IMR-90 (cell line): ENCODE results near the gene BRD3. TPM values are rescaled to one million over a fixed set of nuclear protein-coding genes. Genes with fewer than 3 reads are reported as not detected.

Experiments
- ATAC-seq: fragments of 200-7000 bp; cut with Tn5 transposase; 2 replicates; pipeline ENCODE4 v1.9.1; 2020; ENCODE audit warnings: low read depth, mild to moderate bottlenecking, moderate library complexity
- BruUV-seq: library from RNA; stranded (reverse); fragments of 400-500 nt; replicated peaks from 2 replicates; lab custom pipeline; 2021; lab: Mats Ljungman, UMichigan
- CTCF ChIA-PET: fragments of 300-600 bp; formaldehyde crosslinking; extraction: SDS; loops from one replicate; lab custom pipeline; 2021; ENCODE audit warnings: antibody characterized with exemption; lab: Yijun Ruan, JAX
- POLR2A ChIA-PET: fragments of 300-600 bp; sonication (Branson Sonifier 250); formaldehyde crosslinking; loops from one replicate; lab custom pipeline; 2022; ENCODE audit warnings: antibody characterized with exemption; ENCODE audit not compliant: unreplicated experiment; lab: Charles Lee
- DNase-seq: peaks from one replicate; pipeline ENCODE4 v3.0.0; 2013
- H2AFZ ChIP-seq: replicated peaks from 2 replicates; pipeline ENCODE3; 2013; ENCODE audit warnings: low read length, mild to moderate bottlenecking; ENCODE audit not compliant: poor library complexity
- H2AK5ac ChIP-seq: 2 replicates; pipeline ENCODE4 v1.6.1; 2013; ENCODE audit warnings: low read depth, low read length, inconsistent platforms
- H2AK9ac ChIP-seq: replicated peaks from 2 replicates; pipeline ENCODE3; 2013; ENCODE audit warnings: mild to moderate bottlenecking, low read depth, low read length, moderate library complexity; ENCODE audit not compliant: poor library complexity
- H2BK120ac ChIP-seq: 2 replicates; pipeline ENCODE4 v1.6.1; 2013; ENCODE audit warnings: low read depth, low read length, inconsistent platforms
- H2BK15ac ChIP-seq: 3 replicates; pipeline ENCODE4 v1.6.1; 2013; ENCODE audit warnings: low read depth, low read length, inconsistent platforms
- H2BK20ac ChIP-seq: 2 replicates; pipeline ENCODE4 v1.6.1; 2013; ENCODE audit warnings: low read depth, mild to moderate bottlenecking, inconsistent platforms, low read length, moderate library complexity
- H2BK5ac ChIP-seq: 2 replicates; pipeline ENCODE4 v1.6.1; 2013; ENCODE audit warnings: mild to moderate bottlenecking, low read depth, low read length, inconsistent platforms; ENCODE audit not compliant: poor library complexity, severe bottlenecking
- H3K14ac ChIP-seq: replicated peaks from 2 replicates; pipeline ENCODE4 v1.6.1; 2013; ENCODE audit warnings: low read depth, low read length, inconsistent platforms
- H3K18ac ChIP-seq: 2 replicates; pipeline ENCODE4 v1.6.1; 2013; ENCODE audit warnings: low read depth, low read length, control low read depth
- H3K23ac ChIP-seq: 2 replicates; pipeline ENCODE4 v1.6.1; 2013; ENCODE audit warnings: low read depth, low read length, inconsistent platforms
- H3K27ac ChIP-seq: 2 replicates; pipeline ENCODE4 v1.5.1; 2013; ENCODE audit warnings: mild to moderate bottlenecking, control low read depth, low read length; ENCODE audit not compliant: insufficient read depth
- H3K27me3 ChIP-seq: 2 replicates; pipeline ENCODE4 v1.6.1; 2013; ENCODE audit warnings: low read length; ENCODE audit not compliant: control insufficient read depth, insufficient read depth
- H3K36me3 ChIP-seq: 2 replicates; pipeline ENCODE4 v1.6.1; 2013; ENCODE audit warnings: low read length, mixed read lengths; ENCODE audit not compliant: control insufficient read depth, insufficient read depth
- H3K4ac ChIP-seq: 2 replicates; pipeline ENCODE4 v1.6.1; 2013; ENCODE audit warnings: low read depth, low read length, inconsistent platforms
- H3K4me1 ChIP-seq: 2 replicates; pipeline ENCODE4 v1.6.1; 2013; ENCODE audit warnings: low read length, mixed read lengths; ENCODE audit not compliant: control insufficient read depth, insufficient read depth
- H3K4me2 ChIP-seq: 2 replicates; pipeline ENCODE4 v1.6.1; 2013; ENCODE audit warnings: low read depth, mild to moderate bottlenecking, control low read depth, low read length, moderate library complexity
- H3K4me3 ChIP-seq: 2 replicates; pipeline ENCODE4 v1.5.1; 2013; ENCODE audit warnings: low read depth, mild to moderate bottlenecking, control low read depth, low read length, moderate library complexity; ENCODE audit not compliant: insufficient read depth
- H3K56ac ChIP-seq: 2 replicates; pipeline ENCODE4 v1.6.1; 2013; ENCODE audit warnings: low read length, inconsistent platforms; ENCODE audit not compliant: insufficient read depth; ENCODE audit errors: extremely low read depth
- H3K79me1 ChIP-seq, 2 experiments: 2 replicates each; pipeline ENCODE4 v1.6.1; 2013; ENCODE audit warnings: low read length in 2 of 2, inconsistent platforms in 1 of 2, low read depth in 1 of 2
- H3K9ac ChIP-seq: 2 replicates; pipeline ENCODE4 v1.6.1; 2013; ENCODE audit warnings: low read depth, low read length, control low read depth
- H3K9me1 ChIP-seq: 2 replicates; pipeline ENCODE4 v1.6.1; 2013; ENCODE audit warnings: low read length, inconsistent platforms; ENCODE audit not compliant: insufficient read depth
- H3K9me3 ChIP-seq: 2 replicates; pipeline ENCODE4 v1.6.1; 2013; ENCODE audit warnings: low read length; ENCODE audit not compliant: control insufficient read depth, insufficient read depth
- H4K20me1 ChIP-seq: 2 replicates; pipeline ENCODE4 v1.6.1; 2013; ENCODE audit warnings: low read length, inconsistent platforms; ENCODE audit not compliant: insufficient read depth
- H4K5ac ChIP-seq: 2 replicates; pipeline ENCODE4 v1.6.1; 2013; ENCODE audit warnings: mild to moderate bottlenecking, low read depth, low read length, control low read depth
- H4K8ac ChIP-seq, 2 experiments: 2 replicates each; pipeline ENCODE4 v1.6.1; 2013; ENCODE audit warnings: low read depth in 2 of 2, low read length in 2 of 2, control low read depth in 1 of 2, inconsistent platforms in 1 of 2
- H4K91ac ChIP-seq: 2 replicates; pipeline ENCODE4 v1.6.1; 2013; ENCODE audit warnings: low read depth, low read length, inconsistent platforms; ENCODE audit not compliant: insufficient read depth
- BHLHE40 ChIP-seq: fragments of 150-350 bp; IDR thresholded peaks from 2 replicates; pipeline ENCODE4 v1.6.1; 2016; ENCODE audit warnings: mild to moderate bottlenecking, low read depth, low read length
- CEBPB ChIP-seq: IDR thresholded peaks from 2 replicates; pipeline ENCODE4 v1.6.1; 2012; ENCODE audit warnings: low read depth, low read length, improper control_type of control experiment
- CHD1 ChIP-seq: IDR thresholded peaks from 2 replicates; pipeline ENCODE4 v1.6.1; 2012; ENCODE audit warnings: low read depth, low read length, improper control_type of control experiment
- FOS ChIP-seq: fragments of 150-350 bp; IDR thresholded peaks from 2 replicates; pipeline ENCODE4 v1.6.1; 2016; ENCODE audit warnings: low read depth, low read length
- MAFK ChIP-seq: IDR thresholded peaks from 2 replicates; pipeline ENCODE4 v1.6.1; 2012; ENCODE audit warnings: low read depth, low read length, improper control_type of control experiment
- MAZ ChIP-seq: IDR thresholded peaks from 2 replicates; pipeline ENCODE4 v1.6.1; 2012; ENCODE audit warnings: low read depth, mild to moderate bottlenecking, low read length, improper control_type of control experiment, moderate library complexity, borderline replicate concordance
- MXI1 ChIP-seq: IDR thresholded peaks from 2 replicates; pipeline ENCODE4 v1.6.1; 2012; ENCODE audit warnings: low read depth, mild to moderate bottlenecking, low read length, moderate library complexity, borderline replicate concordance
- NFE2L2 ChIP-seq: fragments of 150-350 bp; IDR thresholded peaks from 2 replicates; pipeline ENCODE4 v1.6.1; 2016; ENCODE audit warnings: low read depth, mild to moderate bottlenecking, low read length
- POLR2A ChIP-seq: IDR thresholded peaks from 2 replicates; pipeline ENCODE4 v1.6.1; 2012; ENCODE audit warnings: mild to moderate bottlenecking, low read depth, low read length
- RAD21 ChIP-seq: IDR thresholded peaks from 2 replicates; pipeline ENCODE4 v1.6.1; 2012; ENCODE audit warnings: low read length, improper control_type of control experiment
- RCOR1 ChIP-seq: IDR thresholded peaks from 2 replicates; pipeline ENCODE4 v1.6.1; 2012; ENCODE audit warnings: mild to moderate bottlenecking, low read length, improper control_type of control experiment; ENCODE audit not compliant: insufficient replicate concordance
- RFX5 ChIP-seq: IDR thresholded peaks from 2 replicates; pipeline ENCODE4 v1.8.0; 2012; ENCODE audit warnings: low read depth, mild to moderate bottlenecking, low read length, moderate library complexity
- SMC3 ChIP-seq: fragments of 150-350 bp; IDR thresholded peaks from 2 replicates; pipeline ENCODE4 v1.6.1; 2016; ENCODE audit warnings: low read depth, mild to moderate bottlenecking, antibody characterized with exemption, low read length, moderate library complexity
- WGBS, 2 experiments: methylation state at CpG; one replicate each; pipeline versions ENCODE4 v1.1.5 to v1.1.7; 2013; ENCODE audit warnings: missing lambda C conversion rate in 2 of 2; ENCODE audit not compliant: insufficient read length in 1 of 2; ENCODE audit errors: extremely low coverage in 2 of 2; 5-methylcytosine and 5-hydroxymethylcytosine counted together
- dilution Hi-C: fragments of 300-500 bp; cut with HindIII; formaldehyde crosslinking; loops from one replicate; pipeline ENCODE4 v1.14.3; 2018; ENCODE audit warnings: low sequenced_read_pairs; ENCODE audit not compliant: unreplicated experiment
- in situ Hi-C: fragments of 300-500 bp; cut with MboI; formaldehyde crosslinking; loops from 3 replicates; pipeline ENCODE4 v1.14.3; 2019; ENCODE audit warnings: low sequenced_read_pairs, inconsistent platforms, mixed read lengths
- intact Hi-C: fragments of 100-400 bp; cut with micrococcal nuclease; formaldehyde crosslinking; loops from 2 replicates; pipeline ENCODE4 v1.10.0; 2022
- polyA plus RNA-seq, 3 experiments: library from polyadenylated mRNA; depleted of rRNA; stranded (reverse); fragments of >200 nt; gene quantifications; 2 replicates each; pipeline ENCODE4 v1.2.3, GENCODE V29; 2012; ENCODE audit warnings: low replicate concordance in 1 of 3
- total RNA-seq: library from RNA; depleted of rRNA; stranded (reverse); fragments of >200 nt; gene quantifications from 2 replicates; pipeline ENCODE4 v1.2.3, GENCODE V29; 2012
- TF ChIP-seq, protein P1 (sequence below): fragments of 150-350 bp; IDR thresholded peaks from 2 replicates; pipeline ENCODE4 v1.6.1; 2017; ENCODE audit warnings: mild to moderate bottlenecking, antibody characterized with exemption, low read length, low read depth
- TF ChIP-seq, protein P2 (sequence below): fragments of 150-350 bp; IDR thresholded peaks from 2 replicates; pipeline ENCODE4 v1.6.1; 2016; ENCODE audit warnings: low read depth, mild to moderate bottlenecking, low read length, moderate library complexity, borderline replicate concordance
- TF ChIP-seq, protein P3 (sequence below): conservative IDR thresholded peaks from 2 replicates; pipeline ENCODE4 v1.5.1; 2012; ENCODE audit warnings: mild to moderate bottlenecking, low read depth, low read length, improper control_type of control experiment

The BRD3 gene
- total and polyA plus RNA-seq, 2 of the 4 experiments (the other 2 are of a cell fraction): 2.2 to 7.1 TPM

DNA sequence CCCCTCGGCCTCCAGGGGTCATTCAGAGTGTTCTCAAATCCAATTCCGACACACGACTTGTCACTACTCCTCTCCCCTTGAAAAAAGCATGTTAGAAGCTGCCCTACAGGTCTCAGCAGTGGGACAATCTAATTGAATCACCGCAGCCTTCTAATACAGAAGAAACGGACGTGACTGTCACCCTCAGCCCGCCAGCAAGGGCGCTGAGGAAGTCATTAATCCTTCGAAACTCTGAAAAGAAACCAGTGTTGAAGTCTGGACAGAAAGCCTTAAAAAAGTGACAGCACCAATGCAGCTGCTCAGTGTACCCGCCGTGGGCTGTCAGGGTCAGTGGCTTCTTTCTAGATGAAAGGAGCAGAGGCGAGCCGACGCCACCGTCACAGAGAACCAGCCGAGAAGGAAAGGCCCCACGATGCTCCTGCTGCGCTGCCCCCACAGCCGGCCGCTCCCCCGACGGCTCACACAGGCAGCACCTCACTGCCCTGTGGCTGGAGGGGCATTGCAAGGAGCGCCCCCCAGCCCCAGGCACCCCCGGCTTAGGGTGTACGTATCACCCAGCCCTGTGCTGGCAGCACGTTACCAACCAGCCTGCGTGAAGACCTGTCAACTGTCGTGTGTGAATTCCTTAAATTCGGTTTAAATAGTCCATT, 36.9 kb downstream of the BRD3 start:
- Histone ChIP-seq H3K27me3 (no peaks in the 10 kb centered on the region), H2BK20ac (no peak overlapping the region), H4K8ac (no peak overlapping the region), H3K18ac (no peak overlapping the region), H3K9ac (no peak overlapping the region), H3K36me3 (peaks cover 60% of the 10 kb centered on the region), H3K9me3 (no peaks in the 10 kb centered on the region), H3K4ac (no peak overlapping the region), H2AK5ac (no peak overlapping the region), H3K27ac (no peak overlapping the region), H3K79me1 (peaks cover 0 to 14% of the 10 kb centered on the region in 2 experiments), H4K5ac (no peak overlapping the region), H2AFZ (no peak overlapping the region), H4K20me1 (no peaks in the 10 kb centered on the region; the same call in 1 of the 2 replicates), H3K4me2 (no peak overlapping the region), H3K4me1 (peaks cover 3% of the 10 kb centered on the region; the same call in 1 of the 2 replicates), H3K23ac (no peak overlapping the region), H2BK15ac (no peak overlapping the region), H3K4me3 (no peak overlapping the region), H2BK5ac (no peak overlapping the region), H3K9me1 (peaks cover 2% of the 10 kb centered on the region; the same call in 1 of the 2 replicates), H3K14ac (no peak overlapping the region), H3K56ac (no peak overlapping the region), H4K91ac (no peak overlapping the region), H2AK9ac (no peak overlapping the region), H2BK120ac (no peak overlapping the region)
- intact Hi-C loops (no loop called here), in situ Hi-C loops (no loop called here), dilution Hi-C loops (no loop called here)
- WGBS, 2 experiments: 87% methylated on average over 16 of the region's 29 CpGs; no CpG with 5 or more reads in 1 of the 2 experiments
- no peak for DNase-seq
- ChIA-PET POLR2A (no interaction called here), CTCF (interaction anchor here (0.9 kb wide), 1 partner anchor 11 kb away, joined by 4 read pairs; no protein-coding TSS in a partner anchor)
- no peak for TF ChIP-seq MAZ
- no peak for TF ChIP-seq SMC3
- TF ChIP-seq, protein P1, sequence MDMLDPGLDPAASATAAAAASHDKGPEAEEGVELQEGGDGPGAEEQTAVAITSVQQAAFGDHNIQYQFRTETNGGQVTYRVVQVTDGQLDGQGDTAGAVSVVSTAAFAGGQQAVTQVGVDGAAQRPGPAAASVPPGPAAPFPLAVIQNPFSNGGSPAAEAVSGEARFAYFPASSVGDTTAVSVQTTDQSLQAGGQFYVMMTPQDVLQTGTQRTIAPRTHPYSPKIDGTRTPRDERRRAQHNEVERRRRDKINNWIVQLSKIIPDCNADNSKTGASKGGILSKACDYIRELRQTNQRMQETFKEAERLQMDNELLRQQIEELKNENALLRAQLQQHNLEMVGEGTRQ: no peak
- TF ChIP-seq POLR2A: no peak
- TF ChIP-seq MAFK: no peak
- no peak for TF ChIP-seq RAD21
- no peak for TF ChIP-seq CHD1
- no peak for TF ChIP-seq CEBPB
- no peak for TF ChIP-seq MXI1
- TF ChIP-seq, protein P2, sequence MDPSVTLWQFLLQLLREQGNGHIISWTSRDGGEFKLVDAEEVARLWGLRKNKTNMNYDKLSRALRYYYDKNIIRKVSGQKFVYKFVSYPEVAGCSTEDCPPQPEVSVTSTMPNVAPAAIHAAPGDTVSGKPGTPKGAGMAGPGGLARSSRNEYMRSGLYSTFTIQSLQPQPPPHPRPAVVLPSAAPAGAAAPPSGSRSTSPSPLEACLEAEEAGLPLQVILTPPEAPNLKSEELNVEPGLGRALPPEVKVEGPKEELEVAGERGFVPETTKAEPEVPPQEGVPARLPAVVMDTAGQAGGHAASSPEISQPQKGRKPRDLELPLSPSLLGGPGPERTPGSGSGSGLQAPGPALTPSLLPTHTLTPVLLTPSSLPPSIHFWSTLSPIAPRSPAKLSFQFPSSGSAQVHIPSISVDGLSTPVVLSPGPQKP: no peak
- TF ChIP-seq RFX5: no peak
- TF ChIP-seq, protein P3, sequence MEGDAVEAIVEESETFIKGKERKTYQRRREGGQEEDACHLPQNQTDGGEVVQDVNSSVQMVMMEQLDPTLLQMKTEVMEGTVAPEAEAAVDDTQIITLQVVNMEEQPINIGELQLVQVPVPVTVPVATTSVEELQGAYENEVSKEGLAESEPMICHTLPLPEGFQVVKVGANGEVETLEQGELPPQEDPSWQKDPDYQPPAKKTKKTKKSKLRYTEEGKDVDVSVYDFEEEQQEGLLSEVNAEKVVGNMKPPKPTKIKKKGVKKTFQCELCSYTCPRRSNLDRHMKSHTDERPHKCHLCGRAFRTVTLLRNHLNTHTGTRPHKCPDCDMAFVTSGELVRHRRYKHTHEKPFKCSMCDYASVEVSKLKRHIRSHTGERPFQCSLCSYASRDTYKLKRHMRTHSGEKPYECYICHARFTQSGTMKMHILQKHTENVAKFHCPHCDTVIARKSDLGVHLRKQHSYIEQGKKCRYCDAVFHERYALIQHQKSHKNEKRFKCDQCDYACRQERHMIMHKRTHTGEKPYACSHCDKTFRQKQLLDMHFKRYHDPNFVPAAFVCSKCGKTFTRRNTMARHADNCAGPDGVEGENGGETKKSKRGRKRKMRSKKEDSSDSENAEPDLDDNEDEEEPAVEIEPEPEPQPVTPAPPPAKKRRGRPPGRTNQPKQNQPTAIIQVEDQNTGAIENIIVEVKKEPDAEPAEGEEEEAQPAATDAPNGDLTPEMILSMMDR: no peak
- no peak for TF ChIP-seq RCOR1
- no peak for TF ChIP-seq BHLHE40
- no peak for TF ChIP-seq NFE2L2
- TF ChIP-seq FOS: no peak
- no peak for ATAC-seq
- no TSS peak for BruUV-seq
